GM19467 (cell line): ENCODE results near the gene PMF1.

Source experiments
- ATAC-seq: cut with Tn5 transposase; IDR thresholded peaks from one replicate; pipeline ENCODE4 v1.9.1; 2021; ENCODE audit warnings: mild to moderate bottlenecking, moderate library complexity; ENCODE audit not compliant: unreplicated experiment

The PMF1 gene

GRCh38 chr1:156233426-156234127, 20.8 kb downstream of the PMF1 start:
- no peak for ATAC-seq

GRCh38 chr1:156236164-156236563, 23.4 kb downstream of the PMF1 start:
- no peak for ATAC-seq

GRCh38 chr1:156238248-156238647, 25.4 kb downstream of the PMF1 start:
- no peak for ATAC-seq

- no peak for ATAC-seq
Measured at GRCh38 chr1:156241311-156241811, 28.6 kb downstream of the PMF1 start.

- ATAC-seq = no peak
Measured at GRCh38 chr1:156241926-156242325, 29.1 kb downstream of the PMF1 start, which contains the start of gene BGLAP. Gene BGLAP (plus strand): TSS chr1:156242184. CDS start chr1:156242232, 48 bp downstream.

- no peak for ATAC-seq
Measured at GRCh38 chr1:156242738-156243137, 29.9 kb downstream of the PMF1 start.

GRCh38 chr1:156244126-156244525, 31.3 kb downstream of the PMF1 start:
- no peak for ATAC-seq

GRCh38 chr1:156244712-156245111, 31.9 kb downstream of the PMF1 start:
- no peak for ATAC-seq

GRCh38 chr1:156245451-156246232, 32.8 kb downstream of the PMF1 start:
- no peak for ATAC-seq

- no peak for ATAC-seq
Measured at GRCh38 chr1:156246241-156246780, 33.5 kb downstream of the PMF1 start.

- ATAC-seq = no peak
Measured at GRCh38 chr1:156246781-156247459, 34.1 kb downstream of the PMF1 start.

- ATAC-seq = no peak
Measured at GRCh38 chr1:156247460-156248322, 34.9 kb downstream of the PMF1 start, which contains the start of gene PAQR6. Gene PAQR6 (minus strand): TSS chr1:156248056. CDS start chr1:156246731, 1,325 bp downstream.

- ATAC-seq = no peak
Measured at GRCh38 chr1:156248323-156248683, 35.5 kb downstream of the PMF1 start.

GRCh38 chr1:156249593-156249992, 36.8 kb downstream of the PMF1 start:
- no peak for ATAC-seq

- no peak for ATAC-seq
Measured at GRCh38 chr1:156251527-156251926, 38.7 kb downstream of the PMF1 start.

- ATAC-seq = no peak
Measured at GRCh38 chr1:156253634-156254033, 40.8 kb downstream of the PMF1 start.

- no peak for ATAC-seq
Measured at GRCh38 chr1:156257711-156258110, 44.9 kb downstream of the PMF1 start.

- ATAC-seq = no peak
Measured at GRCh38 chr1:156258859-156259258, 46.1 kb downstream of the PMF1 start.

- ATAC-seq = no peak
Measured at GRCh38 chr1:156259805-156260204, 47.0 kb downstream of the PMF1 start.

GRCh38 chr1:156260896-156261295, 48.1 kb downstream of the PMF1 start:
- no peak for ATAC-seq
